MM.1S (cell line): ENCODE data around the gene MARCHF9.

Source experiments
- DNase-seq: peaks from one replicate; pipeline ENCODE4 v3.0.0-alpha.2; 2015
- H2AFZ ChIP-seq: fragments of 300-600 bp; sonication (generic); 2 replicates; pipeline ENCODE4 v1.6.0; 2016; ENCODE audit warnings: antibody characterized with exemption, low read length
- H3F3A ChIP-seq: fragments of 300-600 bp; sonication (generic); 2 replicates; pipeline ENCODE4 v1.6.1; 2016; ENCODE audit warnings: mild to moderate bottlenecking, antibody characterized with exemption, low read length, moderate library complexity, mixed read lengths; ENCODE audit not compliant: insufficient read depth
- H3K27ac ChIP-seq: fragments of 300-600 bp; sonication (generic); 2 replicates; pipeline ENCODE4 v1.5.1; 2016; ENCODE audit warnings: mild to moderate bottlenecking, low read length
- H3K27me3 ChIP-seq: fragments of 300-600 bp; sonication (generic); replicated peaks from 2 replicates; pipeline ENCODE4 v1.6.0; 2016; ENCODE audit warnings: low read length; ENCODE audit not compliant: insufficient read depth
- H3K36me3 ChIP-seq: fragments of 300-600 bp; sonication (generic); replicated peaks from 2 replicates; pipeline ENCODE4 v1.6.1; 2016; ENCODE audit warnings: mild to moderate bottlenecking, low read length, mixed read lengths; ENCODE audit not compliant: insufficient read depth
- H3K4me1 ChIP-seq: fragments of 300-600 bp; sonication (generic); 2 replicates; pipeline ENCODE4 v1.6.1; 2016; ENCODE audit warnings: low read length, mixed read lengths
- H3K4me2 ChIP-seq: fragments of 300-600 bp; sonication (generic); 2 replicates; pipeline ENCODE4 v1.6.0; 2016; ENCODE audit warnings: low read depth, low read length
- H3K4me3 ChIP-seq: fragments of 300-600 bp; sonication (generic); 2 replicates; pipeline ENCODE4 v1.5.1; 2016; ENCODE audit warnings: low read length, mixed read lengths
- H3K79me2 ChIP-seq: fragments of 300-600 bp; sonication (generic); 2 replicates; pipeline ENCODE4 v1.6.1; 2016; ENCODE audit warnings: mixed run types, low read length, mixed read lengths
- H3K9ac ChIP-seq: fragments of 300-600 bp; sonication (generic); 2 replicates; pipeline ENCODE4 v1.6.1; 2016; ENCODE audit warnings: low read length, mixed read lengths
- H3K9me2 ChIP-seq: fragments of 300-600 bp; sonication (generic); replicated peaks from 2 replicates; pipeline ENCODE4 v1.6.1; 2016; ENCODE audit warnings: mild to moderate bottlenecking, low read length, mixed read lengths; ENCODE audit not compliant: insufficient read depth
- H3K9me3 ChIP-seq: fragments of 300-600 bp; sonication (generic); replicated peaks from 2 replicates; pipeline ENCODE4 v1.6.1; 2016; ENCODE audit warnings: mild to moderate bottlenecking, low read length, mixed read lengths; ENCODE audit not compliant: insufficient read depth
- H4K20me1 ChIP-seq: fragments of 300-600 bp; sonication (generic); 2 replicates; pipeline ENCODE4 v1.6.1; 2016; ENCODE audit warnings: mild to moderate bottlenecking, low read length, moderate library complexity, mixed read lengths; ENCODE audit not compliant: insufficient read depth
- CTCF ChIP-seq: fragments of 300-600 bp; sonication (generic); IDR thresholded peaks from 2 replicates; pipeline ENCODE4 v1.5.1; 2016; ENCODE audit warnings: antibody characterized with exemption, low read length, mixed read lengths
- EZH2 ChIP-seq: fragments of 300-600 bp; sonication (generic); optimal IDR thresholded peaks from 2 replicates; pipeline ENCODE3; 2017; ENCODE audit warnings: low read depth, mild to moderate bottlenecking, antibody characterized with exemption, low read length, mixed read lengths
- EZH2phosphoT487 ChIP-seq: fragments of 300-600 bp; sonication (generic); IDR thresholded peaks from 2 replicates; pipeline ENCODE4 v1.6.1; 2018; ENCODE audit warnings: antibody characterized with exemption, low read length

Gene MARCHF9

GRCh38 chr12:57716305-57716704 is 38.6 kb upstream of the MARCHF9 start:
- TF ChIP-seq CTCF = no peak
- no peak overlapping the region for H3K27ac ChIP-seq
- H3K36me3 ChIP-seq = no peaks in the 10 kb centered on the region; the same call in none of the 2 replicates
- H3K9me3 ChIP-seq = no peaks in the 10 kb centered on the region
- no peak overlapping the region for H3K4me3 ChIP-seq
- H3K4me2 ChIP-seq = no peak overlapping the region
- no peak for DNase-seq
- H3K27me3 ChIP-seq = no peaks in the 10 kb centered on the region
- H3K4me1 ChIP-seq = no peaks in the 10 kb centered on the region
- H3F3A ChIP-seq = no peaks in the 10 kb centered on the region
- H3K79me2 ChIP-seq = no peaks in the 10 kb centered on the region
- no peaks in the 10 kb centered on the region for H4K20me1 ChIP-seq
- no peak overlapping the region for H3K9ac ChIP-seq
- H2AFZ ChIP-seq = no peak overlapping the region
- H3K9me2 ChIP-seq = no peaks in the 10 kb centered on the region

GRCh38 chr12:57717131-57717530 is 37.8 kb upstream of the MARCHF9 start:
- Histone ChIP-seq H3K79me2 (no peaks in the 10 kb centered on the region), H4K20me1 (no peaks in the 10 kb centered on the region), H3K9me3 (no peaks in the 10 kb centered on the region), H3K27me3 (no peaks in the 10 kb centered on the region), H3K4me2 (no peak overlapping the region), H3K36me3 (no peaks in the 10 kb centered on the region; the same call in 1 of the 2 replicates), H3K27ac (no peak overlapping the region), H3K4me1 (no peaks in the 10 kb centered on the region), H3F3A (no peaks in the 10 kb centered on the region), H3K9ac (no peak overlapping the region), H3K9me2 (no peaks in the 10 kb centered on the region), H3K4me3 (no peak overlapping the region), H2AFZ (no peak overlapping the region)
- TF ChIP-seq CTCF (no peak), EZH2 (no peak), EZH2phosphoT487 (no peak)
- DNase-seq = no peak

GRCh38 chr12:57717846-57718640 is 36.9 kb upstream of the MARCHF9 start:
- no peak overlapping the region for H3K4me3 ChIP-seq
- no peaks in the 10 kb centered on the region for H3K9me3 ChIP-seq
- H3K27me3 ChIP-seq = no peaks in the 10 kb centered on the region
- no peak overlapping the region for H2AFZ ChIP-seq
- no peaks in the 10 kb centered on the region for H3F3A ChIP-seq
- H3K27ac ChIP-seq = no peak overlapping the region
- H3K9ac ChIP-seq = no peak overlapping the region
- H3K4me2 ChIP-seq = no peak overlapping the region
- H3K79me2 ChIP-seq = no peaks in the 10 kb centered on the region
- no peaks in the 10 kb centered on the region for H4K20me1 ChIP-seq
- DNase-seq = no peak
- no peaks in the 10 kb centered on the region for H3K9me2 ChIP-seq
- no peaks in the 10 kb centered on the region for H3K4me1 ChIP-seq
- H3K36me3 ChIP-seq = no peaks in the 10 kb centered on the region; the same call in 1 of the 2 replicates
- TF ChIP-seq CTCF = no peak
- no peak for TF ChIP-seq EZH2
